GM10847 (cell line): ENCODE measurements around the gene SPA17.

Source experiments
- POLR2A ChIP-seq: IDR thresholded peaks from 2 replicates; pipeline ENCODE4 v1.6.1; 2011; ENCODE audit not compliant: insufficient read length; ENCODE audit errors: extremely low read depth

The SPA17 gene

DNA sequence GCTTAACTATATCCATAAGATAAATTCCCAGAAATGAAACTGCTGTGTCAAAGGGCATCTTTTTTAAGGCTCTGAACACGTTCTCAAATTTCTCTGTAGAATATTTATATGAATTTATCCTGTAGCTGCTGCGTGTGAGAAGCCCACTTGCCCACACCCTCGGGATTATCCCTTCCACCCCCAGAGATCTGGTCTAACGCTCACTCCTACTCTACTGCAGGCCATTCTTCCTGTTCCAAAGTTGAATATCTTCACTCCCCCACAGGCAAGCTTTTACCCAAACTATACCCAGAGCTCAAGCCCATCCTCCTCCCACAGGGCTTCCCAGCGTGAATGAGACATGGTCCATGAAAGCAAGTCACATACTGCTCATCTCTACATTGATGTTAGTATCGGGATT is 25.1 kb upstream of the SPA17 start:
- no peak for TF ChIP-seq POLR2A

- no peak for TF ChIP-seq POLR2A
These were observed 16.7 kb upstream of the SPA17 start for GRCh38 chr11:124656774-124657630.

DNA sequence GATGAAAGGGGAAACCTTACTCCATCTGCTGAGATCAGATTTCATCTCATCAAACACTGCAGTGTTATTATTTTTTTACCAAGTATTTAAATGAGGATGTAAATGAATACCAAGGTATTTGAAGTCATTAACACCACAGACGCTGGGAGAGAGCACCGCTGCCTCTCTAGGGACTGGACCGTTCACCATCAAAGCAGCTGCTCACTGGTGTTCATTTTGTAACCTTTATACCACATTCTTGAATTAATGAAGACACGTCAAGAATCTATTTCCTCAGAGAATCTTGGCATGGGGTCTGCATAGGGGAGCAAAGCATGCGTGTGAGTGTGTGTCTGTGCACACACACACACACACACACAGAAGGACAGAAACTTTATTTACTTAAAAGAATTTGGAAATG is 15.8 kb upstream of the SPA17 start:
- TF ChIP-seq POLR2A, result no peak

DNA sequence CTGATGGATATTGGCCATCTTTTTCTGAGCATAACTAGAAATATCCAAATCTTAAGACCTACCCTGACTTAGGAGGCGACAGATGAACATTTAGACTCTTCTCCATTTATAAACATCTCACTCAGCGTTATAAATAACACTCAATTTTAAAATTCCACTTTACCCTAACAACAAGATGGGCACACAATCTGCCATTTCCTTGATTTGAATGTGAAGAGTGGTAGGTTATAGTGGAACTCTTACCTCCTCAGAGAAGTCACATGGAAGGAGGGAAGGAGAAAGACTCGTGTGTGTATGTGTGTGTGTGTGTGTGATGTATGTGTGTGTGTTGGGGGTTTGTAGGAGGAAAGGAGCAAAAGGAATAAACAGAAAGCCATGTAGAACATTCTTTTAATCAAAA is 15.2 kb upstream of the SPA17 start:
- TF ChIP-seq POLR2A, result no peak

GRCh38 chr11:124658986-124659385 is 14.7 kb upstream of the SPA17 start:
- no peak for TF ChIP-seq POLR2A

GRCh38 chr11:124661553-124661952 is 12.2 kb upstream of the SPA17 start:
- TF ChIP-seq POLR2A, result no peak

DNA sequence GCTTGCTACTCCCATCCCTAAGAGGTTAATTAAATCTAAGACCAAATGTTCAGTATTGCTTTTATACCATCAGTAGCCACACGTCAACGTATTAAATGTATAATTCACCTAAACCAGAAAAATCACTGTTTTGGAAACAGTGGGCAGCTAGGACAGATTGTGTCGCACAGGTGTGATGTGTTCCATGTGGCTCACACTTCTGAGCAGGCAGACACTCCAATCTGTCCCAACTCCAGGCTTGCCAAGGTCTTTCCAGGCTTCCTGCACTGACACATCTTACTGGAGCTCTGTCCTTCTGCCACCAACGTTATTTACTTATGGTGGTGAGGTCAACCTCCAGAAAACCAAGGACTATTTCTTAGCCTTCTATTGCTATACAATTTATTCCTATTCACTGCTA is 11.6 kb upstream of the SPA17 start:
- TF ChIP-seq POLR2A, result no peak

DNA sequence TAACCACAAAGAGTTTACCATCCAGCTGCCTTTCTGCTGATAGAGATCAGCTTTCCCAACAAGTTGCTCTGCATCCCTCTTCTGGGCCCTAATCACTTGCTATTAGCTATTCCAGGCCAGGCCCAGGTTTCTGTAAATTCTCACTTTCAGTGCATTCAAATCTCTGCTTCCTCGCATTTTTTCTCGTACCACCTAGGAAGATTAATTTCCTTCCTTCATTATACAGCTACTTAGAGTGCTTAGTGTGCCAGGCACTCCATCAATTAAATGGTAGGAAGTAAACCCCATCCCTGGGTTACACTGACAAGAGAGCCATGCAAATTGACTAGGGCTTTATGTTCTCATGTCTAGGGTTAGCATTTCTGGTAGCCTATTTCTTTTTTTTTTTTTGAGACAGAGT is 9.8 kb upstream of the SPA17 start:
- TF ChIP-seq POLR2A, result no peak

DNA sequence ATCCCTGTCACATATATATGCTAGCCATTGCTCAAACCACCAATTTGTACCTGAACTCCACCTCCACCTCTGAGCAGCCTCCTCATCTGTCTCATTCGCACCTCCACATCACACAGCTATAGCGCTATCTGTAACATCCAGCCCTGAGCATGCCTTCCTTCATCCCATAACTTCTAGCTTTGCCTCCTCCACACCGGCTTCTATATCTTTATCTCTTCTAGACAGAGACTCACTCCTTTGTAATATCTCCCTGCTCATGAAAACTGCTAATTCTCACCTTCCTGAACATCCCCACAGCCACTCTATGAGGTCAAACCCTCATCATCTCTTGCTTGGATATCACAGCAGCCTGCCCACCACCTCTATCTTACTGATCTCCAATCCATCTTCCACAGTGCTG is 6.1 kb upstream of the SPA17 start:
- no peak for TF ChIP-seq POLR2A

DNA sequence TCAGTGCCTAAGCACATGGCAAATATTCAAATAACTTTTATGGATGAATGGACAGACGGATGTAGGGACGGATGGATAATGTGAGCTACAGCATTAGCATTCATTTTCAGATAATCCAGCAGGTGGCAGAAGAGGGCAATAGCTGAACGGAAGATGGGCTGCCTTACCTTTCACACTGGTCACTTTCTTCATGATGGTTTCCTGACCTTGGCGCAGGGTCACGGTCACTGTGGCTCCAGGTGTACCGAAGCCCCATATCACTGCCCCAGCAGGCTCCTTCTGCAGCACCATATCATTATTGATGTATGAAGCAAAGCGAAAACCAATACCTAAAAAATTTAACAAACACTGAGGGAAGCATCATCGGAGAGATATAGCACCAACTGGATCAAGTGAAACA is 4.5 kb upstream of the SPA17 start:
- no peak for TF ChIP-seq POLR2A

- no peak for TF ChIP-seq POLR2A
These were observed 3.0 kb upstream of the SPA17 start for GRCh38 chr11:124670732-124671131.

GRCh38 chr11:124672536-124673215 is 1.0 kb upstream of the SPA17 start:
- no peak for TF ChIP-seq POLR2A

GRCh38 chr11:124674168-124674517 is 439 bp downstream of the SPA17 start:
- TF ChIP-seq POLR2A, result no peak

DNA sequence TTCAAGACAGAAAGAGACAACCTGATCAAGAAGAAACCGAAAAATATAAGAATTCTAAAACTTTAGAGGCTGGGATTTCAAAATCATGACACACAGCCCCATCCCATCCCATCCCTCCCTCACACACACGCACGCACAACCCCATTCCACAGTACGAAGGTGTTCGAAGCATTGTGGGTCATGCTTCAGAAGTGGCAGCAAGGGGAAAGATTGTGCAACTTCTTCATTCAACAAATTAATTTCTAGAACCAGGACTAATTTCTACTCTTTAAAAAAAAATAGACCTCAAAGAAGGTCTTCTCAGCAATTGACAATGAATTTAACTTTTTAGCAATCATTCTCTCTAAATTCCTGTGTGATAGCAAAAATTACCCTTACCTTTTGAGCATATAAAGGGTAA is 867 bp downstream of the SPA17 start:
- no peak for TF ChIP-seq POLR2A

GRCh38 chr11:124676386-124676785 is 2.7 kb downstream of the SPA17 start:
- no peak for TF ChIP-seq POLR2A

DNA sequence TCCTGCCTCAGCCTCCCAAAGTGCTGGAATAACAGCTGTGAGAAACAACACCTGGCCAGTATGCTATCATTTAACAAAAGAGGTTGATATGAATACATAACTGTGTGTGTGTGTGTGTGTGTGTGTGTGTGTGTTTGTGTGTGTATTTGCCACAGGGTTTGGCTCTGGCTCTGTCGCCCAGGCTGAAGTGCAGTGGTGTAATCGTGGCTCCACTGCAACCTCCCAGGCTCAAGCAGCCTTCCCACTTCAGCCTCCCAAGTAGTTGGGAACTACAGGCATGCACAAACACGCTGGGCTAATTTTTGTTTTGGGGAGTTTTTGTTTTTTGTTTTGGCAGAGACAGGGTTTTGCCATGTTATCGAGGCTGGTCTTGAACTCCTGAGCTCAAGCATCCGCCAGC is 4.7 kb downstream of the SPA17 start:
- TF ChIP-seq POLR2A, result no peak

GRCh38 chr11:124681421-124681820 is 7.7 kb downstream of the SPA17 start:
- TF ChIP-seq POLR2A, result no peak
